Epidermal melanocyte (primary cell): ENCODE results near the gene C19orf47.

Source experiments
- DNase-seq: peaks from one replicate; pipeline ENCODE4 v3.0.0; 2011; ENCODE audit warnings: low spot score; ENCODE audit not compliant: insufficient read length

The C19orf47 gene

GRCh38 chr19:40317338-40317737, 30.9 kb downstream of the C19orf47 start:
- no peak for DNase-seq

GRCh38 chr19:40315812-40316470, 32.3 kb downstream of the C19orf47 start:
- DNase-seq, result no peak

GRCh38 chr19:40314656-40315055, 33.5 kb downstream of the C19orf47 start:
- no peak for DNase-seq

GRCh38 chr19:40313229-40313983, 34.8 kb downstream of the C19orf47 start:
- no peak for DNase-seq

- DNase-seq, result no peak
These were observed 35.7 kb downstream of the C19orf47 start for GRCh38 chr19:40312533-40312932.

- DNase-seq, result no peak
These were observed 38.5 kb downstream of the C19orf47 start for GRCh38 chr19:40309666-40310065.

- peak; percentile 95 for DNase-seq
These were observed 42.8 kb downstream of the C19orf47 start for GRCh38 chr19:40305403-40305802.

- no peak for DNase-seq
These were observed 43.9 kb downstream of the C19orf47 start for GRCh38 chr19:40304306-40304705.

GRCh38 chr19:40303765-40304164, 44.4 kb downstream of the C19orf47 start:
- DNase-seq, result no peak

- no peak for DNase-seq
These were observed 45.8 kb downstream of the C19orf47 start for GRCh38 chr19:40302224-40303011.

- no peak for DNase-seq
These were observed 47.5 kb downstream of the C19orf47 start for GRCh38 chr19:40300668-40301067.

- DNase-seq, result no peak
These were observed 50.2 kb downstream of the C19orf47 start for GRCh38 chr19:40298026-40298425.

GRCh38 chr19:40294560-40294959, 53.6 kb downstream of the C19orf47 start:
- no peak for DNase-seq

GRCh38 chr19:40286971-40287421, 61.2 kb downstream of the C19orf47 start:
- DNase-seq, result no peak

- no peak for DNase-seq
These were observed 61.8 kb downstream of the C19orf47 start for GRCh38 chr19:40286235-40286970.

- peak; percentile 87 for DNase-seq
These were observed 62.6 kb downstream of the C19orf47 start for GRCh38 chr19:40285353-40286234.

GRCh38 chr19:40284501-40285352, 63.5 kb downstream of the C19orf47 start, which contains the start of gene AKT2:
AKT2 (minus strand) TSS chr19:40285345; CDS start chr19:40265267, 20,078 bp downstream.
- no peak for DNase-seq

- DNase-seq, result no peak
These were observed 64.0 kb downstream of the C19orf47 start for GRCh38 chr19:40284251-40284500.

- no peak for DNase-seq
These were observed 64.6 kb downstream of the C19orf47 start for GRCh38 chr19:40283414-40284250.
